Measurements from ENCODE around the gene CELSR1.
"Not testable (repeated sequence)": the region's sequence is repeated elsewhere in the genome, so short reads cannot be mapped to it uniquely, and the experiment has no call there.

Gene CELSR1

DNA sequence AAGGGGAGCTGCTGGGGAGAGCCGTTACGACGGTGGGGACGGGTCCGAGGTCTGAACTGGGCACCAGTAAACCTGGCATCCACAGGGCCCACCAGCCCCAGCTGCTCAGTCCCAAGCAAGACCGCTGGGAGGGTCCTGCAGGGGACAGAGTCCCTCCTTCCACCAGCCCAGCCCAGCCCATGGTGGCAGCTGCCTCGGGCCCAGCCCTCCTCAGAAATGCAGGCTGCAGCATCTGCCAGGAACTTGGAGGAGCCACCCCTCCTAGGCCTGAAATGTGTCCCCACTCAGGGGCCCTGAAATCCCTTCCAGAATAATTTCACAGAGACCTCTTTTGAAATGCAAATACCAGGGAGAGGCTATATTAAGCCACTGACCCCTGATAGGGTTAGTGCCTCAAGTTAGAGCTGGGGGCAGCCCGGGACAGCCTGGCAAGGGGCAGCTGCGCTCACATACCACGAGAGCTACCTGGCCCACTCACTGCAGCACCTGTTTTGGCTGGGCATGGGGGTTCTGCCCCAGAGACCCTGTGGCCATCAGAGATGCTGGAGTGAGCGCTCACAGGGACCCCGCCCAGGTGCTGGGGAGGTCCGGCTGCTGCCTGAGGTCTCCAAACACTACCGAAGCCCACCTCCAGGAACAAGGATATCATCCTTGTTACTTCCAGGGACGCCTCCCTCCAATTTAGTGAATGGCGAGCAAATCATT is 53.1 kb downstream of the CELSR1 start:
- no peak for DNase-seq (ENCODE audit: low read depth, low spot score)

- no peak for DNase-seq (ENCODE audit: low read depth, low spot score)
Observed at GRCh38 chr22:46483353-46483752, 54.1 kb downstream of the CELSR1 start.

GRCh38 chr22:46482056-46482675 is 55.3 kb downstream of the CELSR1 start:
- no peak for DNase-seq (ENCODE audit: low read depth, low spot score)

DNA sequence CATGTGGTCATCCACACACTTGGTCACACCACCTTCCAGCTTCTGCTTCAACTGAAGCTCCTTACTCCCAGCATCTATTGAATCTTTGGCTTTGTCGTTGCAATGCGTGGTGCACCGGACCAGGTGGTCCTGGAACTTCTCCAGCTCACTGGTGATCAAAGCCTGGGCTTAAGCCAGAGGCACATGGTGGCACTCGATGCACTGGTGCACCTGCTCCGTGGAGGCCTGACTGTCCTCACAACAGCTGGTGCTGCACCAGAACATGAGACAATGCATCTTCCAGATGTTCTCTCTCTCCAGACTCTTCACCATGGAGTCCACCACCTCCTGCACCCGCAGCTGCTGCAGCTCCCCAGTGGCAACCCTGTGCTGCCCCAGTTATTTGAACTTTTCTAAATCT is 56.0 kb downstream of the CELSR1 start:
- no peak for DNase-seq (ENCODE audit: low read depth, low spot score)

- DNase-seq (ENCODE audit: low read depth, low spot score), result no peak
Observed at GRCh38 chr22:46480396-46480795, 57.0 kb downstream of the CELSR1 start.

DNA sequence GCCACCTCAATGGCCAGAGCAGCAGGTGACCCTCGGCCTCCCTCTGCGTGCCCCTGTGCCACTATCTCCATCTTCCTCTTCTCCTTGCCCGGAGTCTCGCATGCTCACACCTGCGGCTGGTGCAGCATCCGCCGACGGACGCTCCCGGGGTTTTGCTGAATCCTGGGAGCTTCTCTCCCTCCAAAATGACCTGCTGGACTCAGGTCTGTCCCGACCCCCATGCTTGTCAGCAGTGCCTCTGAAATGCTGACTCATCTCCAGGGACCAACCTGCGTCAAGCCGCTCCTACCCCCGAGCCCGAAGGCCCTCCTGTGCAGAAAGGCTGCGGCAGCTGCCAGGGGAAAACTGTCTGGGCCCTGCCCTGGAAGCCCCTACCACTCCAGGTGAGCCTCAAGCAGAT is 58.4 kb downstream of the CELSR1 start:
- DNase-seq (ENCODE audit: low read depth, low spot score), result no peak

DNA sequence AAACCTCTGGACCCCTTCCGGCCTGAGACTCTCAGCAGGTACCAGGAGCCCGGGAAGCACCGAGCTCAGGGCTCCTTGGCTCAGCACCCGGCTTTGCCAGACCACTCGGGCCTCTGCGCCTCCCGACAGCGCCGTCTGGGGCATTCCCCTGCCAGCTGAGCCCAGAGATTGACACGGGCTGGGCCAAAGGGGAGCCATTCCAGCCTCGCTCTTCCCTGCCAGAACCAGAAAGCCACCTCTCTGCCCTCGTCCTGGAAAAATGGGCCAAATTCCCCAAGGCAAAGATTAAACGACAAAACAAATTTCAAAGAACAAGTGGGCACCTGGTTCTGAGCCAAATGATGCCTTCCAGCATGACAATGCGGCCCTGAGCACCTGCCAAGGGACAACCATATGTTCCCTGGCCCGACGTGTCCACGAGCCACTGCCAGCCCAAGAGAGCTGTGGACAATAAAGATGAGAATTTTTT is 59.3 kb downstream of the CELSR1 start:
- no peak for DNase-seq (ENCODE audit: low read depth, low spot score)

- DNase-seq (ENCODE audit: low read depth, low spot score), result no peak
Observed at GRCh38 chr22:46476547-46476941, 60.9 kb downstream of the CELSR1 start.

DNA sequence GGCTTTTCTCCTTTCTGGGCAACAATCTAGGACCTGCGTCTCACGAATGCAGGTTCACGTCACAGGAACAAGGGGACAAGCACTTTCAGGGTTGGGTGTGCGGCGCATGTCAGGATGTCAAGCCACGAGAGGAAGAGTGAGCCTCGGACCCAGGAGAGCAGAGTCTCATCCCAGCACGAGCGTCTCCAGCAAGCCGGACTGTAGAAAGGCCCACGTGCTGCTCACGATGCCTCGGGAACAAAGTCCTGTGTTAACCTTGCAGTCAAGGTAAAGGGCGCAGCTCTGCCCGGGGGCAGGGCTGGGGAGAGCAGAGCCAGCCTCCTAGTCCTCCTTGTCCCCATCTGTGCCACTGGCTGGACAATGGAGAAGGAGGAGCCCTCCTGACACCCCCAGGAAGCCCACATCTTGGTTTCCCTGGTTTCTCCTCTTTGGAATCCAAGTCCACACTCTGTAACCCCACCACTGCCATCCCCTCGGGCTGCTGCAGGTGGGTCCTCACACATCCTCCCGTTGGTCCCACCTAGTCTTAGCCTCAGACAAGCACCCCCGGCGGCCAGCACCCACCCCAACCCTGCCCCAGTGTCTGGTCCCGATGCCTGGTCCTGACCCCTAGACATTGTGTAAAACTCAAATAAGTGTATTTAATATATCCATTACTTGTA is 63.4 kb downstream of the CELSR1 start:
- no peak for DNase-seq (ENCODE audit: low read depth, low spot score)

DNA sequence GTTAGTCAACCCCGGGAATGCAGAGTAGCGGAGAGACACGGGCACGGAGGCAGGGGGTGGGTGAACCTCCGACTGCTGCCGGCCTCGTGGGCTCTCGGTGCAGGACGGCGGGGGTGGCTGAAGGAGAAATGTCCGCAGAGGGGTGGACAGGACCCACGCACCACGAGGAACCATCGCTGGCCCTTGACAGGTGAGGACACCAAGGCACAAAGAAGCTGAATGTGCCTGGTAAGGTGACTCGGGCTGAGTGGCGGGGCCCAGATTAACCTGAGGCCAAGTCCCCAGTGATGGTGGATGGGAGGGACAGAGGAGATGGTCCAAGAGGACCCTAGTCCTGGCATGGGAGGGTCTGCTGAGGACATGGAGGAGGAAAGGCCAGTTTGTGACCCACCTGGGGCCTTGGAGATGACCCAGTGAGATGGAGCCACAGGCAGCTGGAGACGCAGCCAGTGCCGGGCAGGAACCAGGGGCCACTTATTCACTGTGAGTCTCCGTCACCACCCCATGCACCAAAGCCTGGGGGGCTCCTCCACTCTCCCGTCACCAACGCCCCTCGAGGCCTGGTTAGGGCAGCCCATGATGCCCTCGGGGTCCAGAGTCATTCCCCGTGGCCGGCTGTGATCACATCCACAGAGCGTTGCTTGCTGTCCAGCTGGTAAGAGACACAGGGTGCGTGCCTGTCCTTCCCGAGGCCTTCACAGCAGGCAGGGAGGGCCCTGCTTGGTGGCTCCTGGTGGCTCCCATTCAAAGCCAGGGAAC is 64.2 kb downstream of the CELSR1 start:
- DNase-seq (ENCODE audit: low read depth, low spot score), result no peak

- DNase-seq (ENCODE audit: low read depth, low spot score), result no peak
Observed at GRCh38 chr22:46472722-46473016, 64.8 kb downstream of the CELSR1 start.

- DNase-seq (ENCODE audit: low read depth, low spot score), result no peak
Observed at GRCh38 chr22:46471901-46472721, 65.3 kb downstream of the CELSR1 start.

GRCh38 chr22:46471330-46471729 is 66.1 kb downstream of the CELSR1 start:
- DNase-seq (ENCODE audit: low read depth, low spot score), result not testable (repeated sequence)

DNA sequence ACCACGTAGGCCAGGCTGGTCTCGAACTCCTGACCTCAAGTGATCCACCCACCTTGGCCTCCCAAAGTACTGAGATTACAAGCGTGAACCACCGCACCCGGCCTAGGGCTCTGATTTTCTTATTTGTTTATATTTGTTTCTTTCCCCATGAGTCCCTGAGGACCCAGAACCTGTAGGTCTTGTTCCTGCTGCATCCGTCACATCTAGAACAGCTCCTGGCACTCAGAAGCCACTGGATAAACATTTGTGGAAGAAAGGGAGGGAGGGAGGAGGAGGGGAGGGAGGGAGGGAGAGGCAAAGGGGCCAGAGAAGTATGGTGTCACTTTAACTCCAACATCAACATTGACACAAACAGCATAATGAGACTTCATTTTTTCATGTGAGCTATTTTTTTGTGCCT is 67.7 kb downstream of the CELSR1 start:
- no peak for DNase-seq (ENCODE audit: low read depth, low spot score)

- no peak for DNase-seq (ENCODE audit: low read depth, low spot score)
Observed at GRCh38 chr22:46467006-46467405, 70.4 kb downstream of the CELSR1 start.

DNA sequence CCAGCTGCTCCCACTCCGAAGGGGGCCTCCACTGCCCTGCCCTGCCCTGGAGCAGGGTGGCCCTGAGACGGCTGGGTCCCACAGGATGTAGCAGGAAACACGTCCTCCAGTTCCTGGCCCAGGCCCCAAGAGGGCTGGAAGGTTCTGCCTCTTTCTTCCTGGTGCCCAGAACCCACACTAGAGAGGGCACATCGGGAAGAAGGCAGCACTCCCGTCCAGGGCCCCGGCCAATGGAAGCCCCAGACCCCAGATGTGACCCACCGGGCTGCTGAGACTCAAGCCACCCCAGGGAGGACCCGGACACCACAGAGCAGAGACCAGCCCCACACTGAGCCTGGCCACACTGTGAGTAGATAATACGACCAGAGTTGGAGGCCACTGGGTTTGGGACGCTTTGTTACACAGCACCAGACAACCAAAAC is 71.2 kb downstream of the CELSR1 start:
- no peak for DNase-seq (ENCODE audit: low read depth, low spot score)

DNA sequence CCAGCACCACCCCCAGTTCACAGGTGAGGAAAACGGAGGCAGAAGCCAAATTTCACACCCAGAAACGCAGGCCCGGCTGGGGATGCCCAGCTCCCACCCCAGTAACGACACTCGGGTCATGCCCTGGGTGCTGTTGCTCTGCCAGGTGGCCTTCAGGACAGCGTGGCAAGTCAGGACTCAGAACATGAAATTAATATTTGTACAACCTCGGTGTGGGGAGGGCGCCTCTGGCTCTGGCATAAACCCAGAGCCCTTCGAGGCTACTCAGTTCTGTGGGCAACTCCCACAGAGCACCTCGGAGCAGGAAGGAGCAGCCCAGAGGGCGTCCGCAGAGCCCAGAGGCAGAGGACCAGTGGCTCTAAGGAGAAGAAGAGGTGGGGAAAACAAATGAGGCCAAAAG is 71.6 kb downstream of the CELSR1 start:
- no peak for DNase-seq (ENCODE audit: low read depth, low spot score)

- no peak for DNase-seq (ENCODE audit: low read depth, low spot score)
Observed at GRCh38 chr22:46465345-46465720, 72.1 kb downstream of the CELSR1 start.

DNA sequence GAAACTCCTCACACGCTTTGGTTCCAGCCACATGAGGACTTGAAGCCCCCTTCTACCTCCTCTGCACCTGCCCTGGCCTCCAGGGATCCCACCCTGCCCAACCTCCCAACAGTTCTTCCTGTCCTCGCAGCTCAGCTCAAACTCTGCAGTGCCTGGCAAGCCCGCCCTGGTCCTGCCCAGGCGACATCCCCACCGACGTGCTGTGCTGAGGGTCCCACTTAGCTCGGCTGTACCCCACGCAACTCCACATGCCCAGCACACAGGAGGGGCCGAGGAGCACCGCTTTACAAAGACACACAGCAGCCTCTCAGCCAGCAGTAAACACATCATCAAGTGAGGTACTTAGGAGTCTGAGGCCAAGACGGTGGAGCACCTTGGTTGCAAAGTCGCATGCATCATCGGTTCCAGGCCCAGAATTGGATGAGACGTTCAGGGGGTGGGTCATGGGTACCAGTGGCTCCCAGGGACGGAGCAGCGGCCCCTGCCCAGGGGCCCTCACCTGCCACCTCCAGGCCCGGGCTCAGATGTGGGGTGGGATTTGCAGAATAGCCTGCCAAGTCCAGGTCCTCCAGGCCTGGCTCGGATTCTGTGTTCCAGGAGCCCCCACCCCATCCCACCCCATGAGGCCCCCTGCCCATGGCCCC is 72.6 kb downstream of the CELSR1 start:
- no peak for DNase-seq (ENCODE audit: low read depth, low spot score)

DNA sequence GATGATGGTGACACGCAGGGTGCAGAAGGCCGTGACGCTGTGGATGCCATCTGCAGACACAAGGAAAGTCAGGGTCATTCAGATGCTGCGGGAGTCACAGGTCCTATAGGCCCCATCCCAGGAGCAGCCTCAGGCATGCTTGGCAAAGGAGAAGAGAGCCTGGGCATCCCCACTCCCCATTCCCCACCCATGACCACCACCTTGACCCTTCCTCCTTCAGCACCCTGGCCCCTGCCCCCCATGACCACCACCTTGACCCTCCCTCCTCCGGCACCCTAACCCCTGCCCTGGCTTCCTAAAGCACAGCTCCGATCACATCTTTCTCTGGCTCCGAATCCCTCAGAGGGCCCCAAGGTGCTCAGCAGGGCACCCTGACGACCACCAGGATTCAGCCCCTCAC is 73.1 kb downstream of the CELSR1 start:
- DNase-seq (ENCODE audit: low read depth, low spot score), result no peak
